ENCODE measurements around the gene NEDD8.

The NEDD8 gene

GRCh38 chr14:24272467-24272866, 40.3 kb upstream of the NEDD8 start:
- Histone ChIP-seq H3K4me3 (ENCODE audit: low read length, poor library complexity, severe bottlenecking) (no peak overlapping the region), H3K79me2 (ENCODE audit: insufficient read depth, low read length) (peaks cover 14% of the 10 kb centered on the region; the same call in 1 of the 2 replicates), H3F3A (ENCODE audit: low read depth) (no peaks in the 10 kb centered on the region), H3K36me3 (ENCODE audit: insufficient read depth, low read length) (no peaks in the 10 kb centered on the region), H3K9me3 (ENCODE audit: insufficient read depth, low read depth, low read length) (no peaks in the 10 kb centered on the region), H2AFZ (ENCODE audit: low read length) (no peak overlapping the region), H3K9me2 (replicated peaks; ENCODE audit: low read depth, low read length) (no peaks in the 10 kb centered on the region), H3K27me3 (ENCODE audit: insufficient read depth, low read length, poor library complexity, severe bottlenecking) (no peaks in the 10 kb centered on the region), H3K4me1 (ENCODE audit: insufficient read depth, low read length, poor library complexity, severe bottlenecking) (peaks cover 18% of the 10 kb centered on the region), H3K9ac (ENCODE audit: low read depth, low read length, poor library complexity, severe bottlenecking) (peak overlapping the region; percentile 92), H3K4me2 (ENCODE audit: low read depth, low read length, poor library complexity, severe bottlenecking) (peak overlapping the region; percentile 97), H4K20me1 (ENCODE audit: insufficient read depth, low read length, poor library complexity, severe bottlenecking) (no peaks in the 10 kb centered on the region)
- TF ChIP-seq EZH2phosphoT487 (IDR thresholded peaks at IDR 0.05; ENCODE audit: borderline replicate concordance) (no peak), CTCF (conservative IDR thresholded peaks at IDR 0.05; ENCODE audit: low read length) (no peak)

- no peaks in the 10 kb centered on the region for H4K20me1 ChIP-seq (ENCODE audit: insufficient read depth, low read length, poor library complexity, severe bottlenecking)
- no peaks in the 10 kb centered on the region for H3F3A ChIP-seq (ENCODE audit: low read depth)
- TF ChIP-seq EZH2phosphoT487 (IDR thresholded peaks at IDR 0.05; ENCODE audit: borderline replicate concordance) = no peak
- TF ChIP-seq CTCF (conservative IDR thresholded peaks at IDR 0.05; ENCODE audit: low read length) = no peak
- no peaks in the 10 kb centered on the region for H3K9me2 ChIP-seq (replicated peaks; ENCODE audit: low read depth, low read length)
- H3K4me3 ChIP-seq (ENCODE audit: low read length, poor library complexity, severe bottlenecking) = peak overlapping the region; percentile 84
- H2AFZ ChIP-seq (ENCODE audit: low read length) = peak overlapping the region; percentile 83
- H3K4me2 ChIP-seq (ENCODE audit: low read depth, low read length, poor library complexity, severe bottlenecking) = peak overlapping the region; percentile 97
- peaks cover 14% of the 10 kb centered on the region; the same call in 1 of the 2 replicates for H3K79me2 ChIP-seq (ENCODE audit: insufficient read depth, low read length)
- no peaks in the 10 kb centered on the region for H3K9me3 ChIP-seq (ENCODE audit: insufficient read depth, low read depth, low read length)
- peak overlapping the region; percentile 92 for H3K9ac ChIP-seq (ENCODE audit: low read depth, low read length, poor library complexity, severe bottlenecking)
- no peaks in the 10 kb centered on the region for H3K36me3 ChIP-seq (ENCODE audit: insufficient read depth, low read length)
- H3K4me1 ChIP-seq (ENCODE audit: insufficient read depth, low read length, poor library complexity, severe bottlenecking) = peaks cover 14% of the 10 kb centered on the region
- no peaks in the 10 kb centered on the region for H3K27me3 ChIP-seq (ENCODE audit: insufficient read depth, low read length, poor library complexity, severe bottlenecking)
Measured at GRCh38 chr14:24271834-24272263, 39.7 kb upstream of the NEDD8 start.

- H3K4me2 ChIP-seq (ENCODE audit: low read depth, low read length, poor library complexity, severe bottlenecking) = peak within 1 kb of the TSS; percentile 97
- H3K9me2 ChIP-seq (replicated peaks; ENCODE audit: low read depth, low read length) = no peaks in the 10 kb centered on the region
- no peaks in the 10 kb centered on the region for H3K9me3 ChIP-seq (ENCODE audit: insufficient read depth, low read depth, low read length)
- H3F3A ChIP-seq (ENCODE audit: low read depth) = no peaks in the 10 kb centered on the region
- H3K27me3 ChIP-seq (ENCODE audit: insufficient read depth, low read length, poor library complexity, severe bottlenecking) = no peaks in the 10 kb centered on the region
- no peak for TF ChIP-seq EZH2phosphoT487 (IDR thresholded peaks at IDR 0.05; ENCODE audit: borderline replicate concordance)
- peak; percentile 71 for TF ChIP-seq CTCF (conservative IDR thresholded peaks at IDR 0.05; ENCODE audit: low read length)
- peak within 1 kb of the TSS; percentile 92 for H3K9ac ChIP-seq (ENCODE audit: low read depth, low read length, poor library complexity, severe bottlenecking)
- H2AFZ ChIP-seq (ENCODE audit: low read length) = peak within 1 kb of the TSS; percentile 89
- H3K4me1 ChIP-seq (ENCODE audit: insufficient read depth, low read length, poor library complexity, severe bottlenecking) = peaks cover 14% of the 10 kb centered on the region
- no peaks in the 10 kb centered on the region for H3K36me3 ChIP-seq (ENCODE audit: insufficient read depth, low read length)
- H3K79me2 ChIP-seq (ENCODE audit: insufficient read depth, low read length) = peaks cover 14% of the 10 kb centered on the region; the same call in 1 of the 2 replicates
- no peaks in the 10 kb centered on the region for H4K20me1 ChIP-seq (ENCODE audit: insufficient read depth, low read length, poor library complexity, severe bottlenecking)
- H3K4me3 ChIP-seq (ENCODE audit: low read length, poor library complexity, severe bottlenecking) = peak within 1 kb of the TSS; percentile 84
Measured at GRCh38 chr14:24271134-24271833, 39.1 kb upstream of the NEDD8 start, which contains the start of gene RABGGTA. Gene RABGGTA, minus strand, starts transcription at chr14:24271597. Its CDS starts 482 bp downstream, at chr14:24271115.
